Choroid plexus epithelial cell (primary cell): ENCODE measurements around the gene LY9.

ENCODE experiments used
- DNase-seq: peaks from one replicate; pipeline ENCODE4 v3.0.0-alpha.2; 2010; ENCODE audit warnings: low read depth
- H3K4me3 ChIP-seq: 2 replicates; pipeline ENCODE4 v1.5.1; 2011; ENCODE audit warnings: low read depth, mild to moderate bottlenecking, control low read depth, low read length, moderate library complexity
- TF ChIP-seq, protein P1 (sequence below): conservative IDR thresholded peaks from 2 replicates; pipeline ENCODE4 v1.5.1; 2011; ENCODE audit warnings: low read depth, mild to moderate bottlenecking, control low read depth, inconsistent platforms, low read length, moderate library complexity

The LY9 gene

GRCh38 chr1:160823296-160823695, 27.3 kb downstream of the LY9 start:
- no peak for DNase-seq
- H3K4me3 ChIP-seq = no peak overlapping the region
- TF ChIP-seq, protein P1, sequence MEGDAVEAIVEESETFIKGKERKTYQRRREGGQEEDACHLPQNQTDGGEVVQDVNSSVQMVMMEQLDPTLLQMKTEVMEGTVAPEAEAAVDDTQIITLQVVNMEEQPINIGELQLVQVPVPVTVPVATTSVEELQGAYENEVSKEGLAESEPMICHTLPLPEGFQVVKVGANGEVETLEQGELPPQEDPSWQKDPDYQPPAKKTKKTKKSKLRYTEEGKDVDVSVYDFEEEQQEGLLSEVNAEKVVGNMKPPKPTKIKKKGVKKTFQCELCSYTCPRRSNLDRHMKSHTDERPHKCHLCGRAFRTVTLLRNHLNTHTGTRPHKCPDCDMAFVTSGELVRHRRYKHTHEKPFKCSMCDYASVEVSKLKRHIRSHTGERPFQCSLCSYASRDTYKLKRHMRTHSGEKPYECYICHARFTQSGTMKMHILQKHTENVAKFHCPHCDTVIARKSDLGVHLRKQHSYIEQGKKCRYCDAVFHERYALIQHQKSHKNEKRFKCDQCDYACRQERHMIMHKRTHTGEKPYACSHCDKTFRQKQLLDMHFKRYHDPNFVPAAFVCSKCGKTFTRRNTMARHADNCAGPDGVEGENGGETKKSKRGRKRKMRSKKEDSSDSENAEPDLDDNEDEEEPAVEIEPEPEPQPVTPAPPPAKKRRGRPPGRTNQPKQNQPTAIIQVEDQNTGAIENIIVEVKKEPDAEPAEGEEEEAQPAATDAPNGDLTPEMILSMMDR = no peak

GRCh38 chr1:160826546-160826945, 30.6 kb downstream of the LY9 start:
- DNase-seq = no peak
- TF ChIP-seq, protein P1 = no peak
- no peak overlapping the region for H3K4me3 ChIP-seq

DNA sequence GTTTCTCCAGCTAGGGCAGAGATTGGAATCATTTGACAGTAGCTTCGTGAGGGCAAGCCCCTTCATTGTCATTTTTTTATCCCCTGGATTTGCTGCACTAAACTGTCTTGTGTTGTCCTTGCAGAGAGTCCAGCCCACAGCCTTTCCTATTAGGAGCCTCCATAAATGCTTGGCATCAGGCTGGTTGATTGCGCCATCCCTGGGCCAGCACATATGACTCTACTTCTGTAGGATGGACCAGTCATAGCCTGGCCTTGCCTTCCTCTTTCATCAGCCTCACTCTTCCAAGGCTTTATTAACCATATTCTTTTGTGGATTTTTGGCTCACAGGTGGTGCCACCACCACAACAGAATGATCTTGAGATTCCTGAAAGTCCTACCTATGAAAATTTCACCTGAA, 31.4 kb downstream of the LY9 start:
- DNase-seq = no peak
- H3K4me3 ChIP-seq = no peak overlapping the region
- TF ChIP-seq, protein P1 = no peak

- no peak for DNase-seq
- H3K4me3 ChIP-seq = no peak overlapping the region
- TF ChIP-seq, protein P1 = no peak
These were observed 33.8 kb downstream of the LY9 start for GRCh38 chr1:160829766-160830165.

- TF ChIP-seq, protein P1 = peak; percentile 88
- DNase-seq = peak; percentile 76
These were observed 34.6 kb downstream of the LY9 start for GRCh38 chr1:160830321-160831153.

GRCh38 chr1:160834945-160835565, 39.1 kb downstream of the LY9 start:
- TF ChIP-seq, protein P1 = peak; percentile 78
- H3K4me3 ChIP-seq = no peak overlapping the region
- DNase-seq = peak; percentile 68

More at GRCh38 chr1:160830321-160831153, 34.6 kb downstream of the LY9 start:
- no peak overlapping the region for H3K4me3 ChIP-seq
